IMR-90 (cell line): ENCODE results near the gene MINK1.

Source experiments
- CHD1 ChIP-seq: IDR thresholded peaks from 2 replicates; pipeline ENCODE4 v1.6.1; 2012; ENCODE audit warnings: low read depth, low read length, improper control_type of control experiment
- CTCF ChIP-seq: conservative IDR thresholded peaks from 2 replicates; pipeline ENCODE4 v1.5.1; 2012; ENCODE audit warnings: mild to moderate bottlenecking, low read depth, low read length, improper control_type of control experiment
- POLR2A ChIP-seq: IDR thresholded peaks from 2 replicates; pipeline ENCODE4 v1.6.1; 2012; ENCODE audit warnings: mild to moderate bottlenecking, low read depth, low read length
- RAD21 ChIP-seq: IDR thresholded peaks from 2 replicates; pipeline ENCODE4 v1.6.1; 2012; ENCODE audit warnings: low read length, improper control_type of control experiment
- RCOR1 ChIP-seq: IDR thresholded peaks from 2 replicates; pipeline ENCODE4 v1.6.1; 2012; ENCODE audit warnings: mild to moderate bottlenecking, low read length, improper control_type of control experiment; ENCODE audit not compliant: insufficient replicate concordance
- RFX5 ChIP-seq: IDR thresholded peaks from 2 replicates; pipeline ENCODE4 v1.8.0; 2012; ENCODE audit warnings: low read depth, mild to moderate bottlenecking, low read length, moderate library complexity
- SMC3 ChIP-seq: fragments of 150-350 bp; IDR thresholded peaks from 2 replicates; pipeline ENCODE4 v1.6.1; 2016; ENCODE audit warnings: low read depth, mild to moderate bottlenecking, antibody characterized with exemption, low read length, moderate library complexity

GRCh38 chr17:4898927-4899326, 65.8 kb downstream of the MINK1 start:
- TF ChIP-seq CTCF (no peak), RFX5 (no peak), RAD21 (no peak), POLR2A (no peak), SMC3 (no peak), CHD1 (no peak), RCOR1 (no peak)
